HepG2 (cell line): ENCODE data around the gene CAPS. TPM values are rescaled to one million over a fixed set of nuclear protein-coding genes. Genes with fewer than 3 reads are reported as not detected.

Experiments used
- ASH2L ChIP-seq: fragments of 300-600, 200-600 bp; sonication (generic); IDR thresholded peaks from 2 replicates; pipeline ENCODE4 v1.7.0; 2017; ENCODE audit warnings: low read depth, mild to moderate bottlenecking, moderate library complexity, mixed read lengths, low read length; ENCODE audit not compliant: insufficient read length
- DR1 ChIP-seq: sonication (generic); formaldehyde crosslinking; IDR thresholded peaks from 2 replicates; pipeline ENCODE4 v1.8.0; 2021; ENCODE audit warnings: mild to moderate bottlenecking, missing genetic modification reagents, inconsistent platforms
- ERF ChIP-seq: IDR thresholded peaks from 2 replicates; pipeline ENCODE4 v1.6.1; 2018; ENCODE audit warnings: missing biosample characterization, missing genetic modification reagents
- FOXM1 ChIP-seq: sonication (generic); formaldehyde crosslinking; IDR thresholded peaks from 2 replicates; pipeline ENCODE4 v1.5.0; 2020; ENCODE audit warnings: missing genetic modification reagents
- HDAC6 ChIP-seq: fragments of 200-600 bp; sonication (generic); IDR thresholded peaks from 2 replicates; pipeline ENCODE4 v1.7.0; 2017; ENCODE audit warnings: mild to moderate bottlenecking, antibody characterized with exemption, low read length, low read depth
- KLF13 ChIP-seq: sonication (generic); formaldehyde crosslinking; IDR thresholded peaks from 2 replicates; pipeline ENCODE4 v1.4.0; 2020; ENCODE audit warnings: mild to moderate bottlenecking, missing genetic modification reagents
- NR1H2 ChIP-seq: sonication (generic); formaldehyde crosslinking; IDR thresholded peaks from 2 replicates; pipeline ENCODE4 v1.8.1; 2022; ENCODE audit warnings: low read depth, missing genetic modification reagents, borderline replicate concordance
- SIX1 ChIP-seq: sonication (generic); formaldehyde crosslinking; IDR thresholded peaks from 2 replicates; pipeline ENCODE4 v1.4.0; 2020; ENCODE audit warnings: missing genetic modification reagents, borderline replicate concordance
- TFE3 ChIP-seq: IDR thresholded peaks from 2 replicates; pipeline ENCODE4 v1.6.1; 2016
- UBTF ChIP-seq: sonication (generic); formaldehyde crosslinking; IDR thresholded peaks from 2 replicates; pipeline ENCODE4 v1.4.0; 2020; ENCODE audit warnings: mild to moderate bottlenecking, missing genetic modification reagents
- ZBTB1 ChIP-seq: sonication (generic); formaldehyde crosslinking; IDR thresholded peaks from 2 replicates; pipeline ENCODE4 v1.4.0; 2020; ENCODE audit warnings: missing genetic modification reagents, borderline replicate concordance
- ZBTB43 ChIP-seq: sonication (generic); formaldehyde crosslinking; conservative IDR thresholded peaks from 2 replicates; pipeline ENCODE4 v1.4.0; 2020; ENCODE audit warnings: missing genetic modification reagents
- ZMYM4 ChIP-seq: sonication (generic); formaldehyde crosslinking; IDR thresholded peaks from 2 replicates; pipeline ENCODE4 v1.8.1; 2023; ENCODE audit warnings: mild to moderate bottlenecking, missing genetic modification reagents
- ZNF234 ChIP-seq: sonication (generic); formaldehyde crosslinking; conservative IDR thresholded peaks from 2 replicates; pipeline ENCODE4 v1.5.1; 2020; ENCODE audit warnings: mild to moderate bottlenecking, missing genetic modification reagents
- ZNF256 ChIP-seq: sonication (generic); formaldehyde crosslinking; conservative IDR thresholded peaks from 2 replicates; pipeline ENCODE4 v1.4.0; 2020; ENCODE audit warnings: missing genetic modification reagents
- ZNF333 ChIP-seq: sonication (generic); formaldehyde crosslinking; IDR thresholded peaks from 2 replicates; pipeline ENCODE4 v1.4.0; 2020; ENCODE audit warnings: mild to moderate bottlenecking, missing genetic modification reagents, borderline replicate concordance
- ZNF687 ChIP-seq: sonication (generic); formaldehyde crosslinking; IDR thresholded peaks from 2 replicates; pipeline ENCODE4 v1.5.1; 2020; ENCODE audit warnings: mild to moderate bottlenecking, missing genetic modification reagents, moderate library complexity
- ZNF839 ChIP-seq: sonication (generic); formaldehyde crosslinking; IDR thresholded peaks from 2 replicates; pipeline ENCODE4 v1.4.0; 2020; ENCODE audit warnings: missing genetic modification reagents, mild to moderate bottlenecking, borderline replicate concordance
- polyA plus RNA-seq, 8 experiments: library from polyadenylated mRNA; depleted of rRNA in 3 of 8; stranded (reverse) in 7 of 8; unstranded in 1 of 8; fragments of >200 nt; fragmentation: Illumina TruSeq in 4 of 8; extraction: Trizol in 4 of 8; gene quantifications; 2 replicates each; pipeline versions ENCODE4 v1.2.1 to v1.2.3, GENCODE V29; 2011 to 2016; ENCODE audit warnings: low read depth in 4 of 8, missing spikeins in 1 of 8, mixed read lengths in 1 of 8; ENCODE audit not compliant: insufficient read depth in 1 of 8
- total RNA-seq, 5 experiments: library from RNA; depleted of rRNA; stranded (reverse); fragments of >200 nt; fragmentation: Illumina TruSeq; extraction: Trizol; gene quantifications; 2 replicates each; pipeline ENCODE4 v1.2.3, GENCODE V29; 2016; ENCODE audit warnings: low read depth in 1 of 5

The CAPS gene
- total and polyA plus RNA-seq, 2 of the 13 experiments (the other 11 are each of a cell fraction or from before 2014, with no cell fraction given), result 3.1 TPM

- TF ChIP-seq ZNF333, result 0 out of 2 replicates have a peak, but pooled peaks have one; percentile 60
- TF ChIP-seq ZNF234 (CRISPR knock-in tag), result no peak
- TF ChIP-seq TFE3, result no peak
- TF ChIP-seq FOXM1, result no peak
- 0 out of 2 replicates have a peak, but pooled peaks have one; percentile 28 for TF ChIP-seq UBTF (CRISPR knock-in tag)
- no peak for TF ChIP-seq DR1 (CRISPR knock-in tag)
- TF ChIP-seq HDAC6, result no peak
- TF ChIP-seq SIX1 (CRISPR knock-in tag), result no peak
- TF ChIP-seq NR1H2, result no peak
- TF ChIP-seq ZNF687 (CRISPR knock-in tag), result peak; percentile 35; the same call in 1 of the 2 replicates
- TF ChIP-seq KLF13, result no peak
- no peak for TF ChIP-seq ASH2L
- no peak for TF ChIP-seq ZBTB1
- 0 out of 2 replicates have a peak, but pooled peaks have one; percentile 16 for TF ChIP-seq ZMYM4 (CRISPR knock-in tag)
- TF ChIP-seq ERF, result no peak
- 0 out of 2 replicates have a peak, but pooled peaks have one; percentile 60 for TF ChIP-seq ZNF839 (CRISPR knock-in tag)
- no peak for TF ChIP-seq ZBTB43 (CRISPR knock-in tag)
- no peak for TF ChIP-seq ZNF256 (CRISPR knock-in tag)
Measured at GRCh38 chr19:5873617-5874199, 40.3 kb upstream of the CAPS start (continued).
